ENCODE measurements around the gene GRM8.

GRCh38 chr7:127251036-127251464 is 1.7 kb downstream of the GRM8 start:
- TF ChIP-seq POLR2AphosphoS5 (IDR thresholded peaks at IDR 0.05) (no peak), CTCF (IDR thresholded peaks at IDR 0.05) (no peak)

Data from suprapubic skin (tissue), 3 donors.